Fibroblast of lung (primary cell): ENCODE results near the gene ALAS1. TPM values are rescaled to one million over a fixed set of nuclear protein-coding genes. Genes with fewer than 3 reads are reported as not detected.

Experiments used
- DNase-seq, 2 donors: peaks; one replicate each; pipeline versions ENCODE4 v3.0.0 to v3.0.0-alpha.2; 2010; ENCODE audit warnings: low read depth in 2 of 2
- H2AFZ ChIP-seq: 2 replicates; pipeline ENCODE4 v1.5.1; 2012; ENCODE audit warnings: low read length, control low read depth, inconsistent platforms
- H3K27ac ChIP-seq: 2 replicates; pipeline ENCODE4 v1.5.1; 2011; ENCODE audit warnings: low read length, control low read depth; ENCODE audit not compliant: insufficient read depth
- H3K27me3 ChIP-seq: 2 replicates; pipeline ENCODE4 v1.5.1; 2011; ENCODE audit warnings: mild to moderate bottlenecking, low read length; ENCODE audit not compliant: control insufficient read depth, insufficient read depth
- H3K36me3 ChIP-seq: 2 replicates; pipeline ENCODE4 v1.5.1; 2011; ENCODE audit warnings: low read length; ENCODE audit not compliant: control insufficient read depth, insufficient read depth
- H3K4me1 ChIP-seq: 2 replicates; pipeline ENCODE4 v1.5.1; 2011; ENCODE audit warnings: low read length; ENCODE audit not compliant: control insufficient read depth, insufficient read depth; ENCODE audit errors: extremely low read depth
- H3K4me2 ChIP-seq: 2 replicates; pipeline ENCODE4 v1.5.1; 2011; ENCODE audit warnings: low read length, control low read depth; ENCODE audit not compliant: insufficient read depth; ENCODE audit errors: extremely low read depth
- H3K4me3 ChIP-seq, 4 experiments: fragments of 200-600 bp in 1 of 4; sonication (generic) in 1 of 4; replicated peaks in 1 of 4; 2 replicates each; pipeline ENCODE4 v1.5.1; 2011 to 2016; ENCODE audit warnings: low read length in 4 of 4, low read depth in 3 of 4, mild to moderate bottlenecking in 3 of 4, control low read depth in 2 of 4, inconsistent platforms in 1 of 4, mixed read lengths in 1 of 4; ENCODE audit not compliant: insufficient read depth in 1 of 4; ENCODE audit errors: control extremely low read depth in 1 of 4
- H3K79me2 ChIP-seq: 2 replicates; pipeline ENCODE4 v1.5.1; 2012; ENCODE audit warnings: mild to moderate bottlenecking, low read length, inconsistent platforms; ENCODE audit not compliant: control insufficient read depth, insufficient read depth
- H3K9ac ChIP-seq: 2 replicates; pipeline ENCODE4 v1.5.1; 2011; ENCODE audit warnings: mild to moderate bottlenecking, low read length, control low read depth; ENCODE audit not compliant: insufficient read depth
- H3K9me3 ChIP-seq: 2 replicates; pipeline ENCODE4 v1.5.1; 2012; ENCODE audit warnings: low read depth, low read length; ENCODE audit not compliant: control insufficient read depth, insufficient read depth
- H4K20me1 ChIP-seq: 2 replicates; pipeline ENCODE4 v1.5.1; 2011; ENCODE audit warnings: low read length; ENCODE audit not compliant: control insufficient read depth, insufficient read depth; ENCODE audit errors: extremely low read depth
- EZH2 ChIP-seq: IDR thresholded peaks from 2 replicates; pipeline ENCODE4 v1.5.1; 2012; ENCODE audit warnings: low read length, control low read depth, mild to moderate bottlenecking; ENCODE audit errors: missing control alignments
- polyA plus RNA-seq, 2 donors: library from polyadenylated mRNA; depleted of rRNA in 1 of 2; stranded (reverse) in 1 of 2; unstranded in 1 of 2; fragments of >200 nt; gene quantifications; 2 replicates each; pipeline ENCODE4 v1.2.1, GENCODE V29; 2011 to 2012; ENCODE audit warnings: missing spikeins in 1 of 2
- total RNA-seq: library from RNA; depleted of rRNA; stranded (reverse); fragments of >200 nt; gene quantifications from 2 replicates; pipeline ENCODE4 v1.2.1, GENCODE V29; 2014
- TF ChIP-seq, protein P1 (sequence below), 2 donors: IDR thresholded peaks in 1 of 2; conservative IDR thresholded peaks in 1 of 2; 1 replicate in 1 of 2; 2 replicates in 1 of 2; pipeline ENCODE4 v1.5.1; 2011 to 2012; ENCODE audit warnings: low read length in 2 of 2, control low read depth in 1 of 2, inconsistent platforms in 1 of 2, low read depth in 1 of 2, mild to moderate bottlenecking in 1 of 2

ALAS1 gene
- total and polyA plus RNA-seq, 2 donors (not counting 1 experiment from before 2014, with no cell fraction given): 60.9 to 61.8 TPM

DNA sequence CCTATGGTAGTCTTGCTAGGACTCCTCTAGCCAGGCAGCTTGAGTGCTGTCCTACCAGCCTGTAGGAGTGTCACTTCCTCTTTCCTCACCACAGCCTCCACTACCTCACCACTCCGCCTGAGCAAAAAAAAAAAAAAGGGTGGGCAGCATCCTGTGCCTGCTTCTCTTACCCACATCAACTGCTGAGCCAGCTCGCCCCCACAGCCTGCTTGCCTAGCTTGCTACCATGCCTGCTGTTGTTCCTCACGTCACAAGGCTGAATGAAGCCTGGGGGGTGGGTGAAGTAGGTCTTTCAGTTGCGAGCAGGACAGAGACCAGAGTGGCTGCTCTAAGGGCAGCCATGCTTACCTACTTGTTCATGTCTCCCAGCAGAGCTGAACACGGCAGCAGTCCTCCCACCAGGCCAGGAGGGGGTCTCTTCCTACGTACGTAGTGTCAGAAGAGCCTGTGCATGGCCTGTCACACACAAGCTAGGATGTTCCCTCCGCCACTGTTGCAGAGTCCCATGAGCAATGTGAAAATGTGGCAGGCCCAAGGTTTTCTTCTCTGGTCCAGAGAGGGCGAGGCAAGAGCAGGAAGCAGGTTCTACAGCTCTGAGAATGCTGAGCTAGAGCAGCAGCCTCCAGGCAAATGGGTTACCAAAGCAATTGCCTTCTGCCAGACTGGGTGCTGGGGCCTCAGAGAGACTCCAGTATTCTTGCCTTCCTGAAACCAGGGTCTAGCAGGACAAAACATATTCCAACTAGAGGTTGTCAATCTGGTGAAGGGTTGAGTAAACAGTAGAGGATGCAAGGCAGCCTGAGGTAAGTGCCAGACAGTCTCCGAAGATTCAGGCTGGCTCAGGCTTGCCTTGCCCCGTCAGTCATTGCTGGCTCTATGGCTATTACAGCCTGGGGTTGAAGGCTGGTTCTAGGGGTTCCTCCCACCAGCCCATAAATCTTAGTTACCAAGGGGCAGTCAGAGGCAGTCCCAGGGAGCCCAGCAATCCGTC is 55.6 kb downstream of the ALAS1 start:
- H3K4me3 ChIP-seq: no peak overlapping the region
- peaks cover 32% of the 10 kb centered on the region for H3K36me3 ChIP-seq
- no peak overlapping the region for H2AFZ ChIP-seq
- no peak overlapping the region for H3K9ac ChIP-seq
- TF ChIP-seq EZH2: no peak
- TF ChIP-seq, protein P1, sequence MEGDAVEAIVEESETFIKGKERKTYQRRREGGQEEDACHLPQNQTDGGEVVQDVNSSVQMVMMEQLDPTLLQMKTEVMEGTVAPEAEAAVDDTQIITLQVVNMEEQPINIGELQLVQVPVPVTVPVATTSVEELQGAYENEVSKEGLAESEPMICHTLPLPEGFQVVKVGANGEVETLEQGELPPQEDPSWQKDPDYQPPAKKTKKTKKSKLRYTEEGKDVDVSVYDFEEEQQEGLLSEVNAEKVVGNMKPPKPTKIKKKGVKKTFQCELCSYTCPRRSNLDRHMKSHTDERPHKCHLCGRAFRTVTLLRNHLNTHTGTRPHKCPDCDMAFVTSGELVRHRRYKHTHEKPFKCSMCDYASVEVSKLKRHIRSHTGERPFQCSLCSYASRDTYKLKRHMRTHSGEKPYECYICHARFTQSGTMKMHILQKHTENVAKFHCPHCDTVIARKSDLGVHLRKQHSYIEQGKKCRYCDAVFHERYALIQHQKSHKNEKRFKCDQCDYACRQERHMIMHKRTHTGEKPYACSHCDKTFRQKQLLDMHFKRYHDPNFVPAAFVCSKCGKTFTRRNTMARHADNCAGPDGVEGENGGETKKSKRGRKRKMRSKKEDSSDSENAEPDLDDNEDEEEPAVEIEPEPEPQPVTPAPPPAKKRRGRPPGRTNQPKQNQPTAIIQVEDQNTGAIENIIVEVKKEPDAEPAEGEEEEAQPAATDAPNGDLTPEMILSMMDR (conservative IDR thresholded peaks at IDR 0.05 in 1 of 2, IDR thresholded peaks at IDR 0.05 in 1 of 2; ENCODE audit: low read depth in 1 of 2, low read length in 2 of 2): no peak
- H3K79me2 ChIP-seq: peaks cover 3% of the 10 kb centered on the region
- H3K4me2 ChIP-seq: no peak overlapping the region
- no peaks in the 10 kb centered on the region for H3K9me3 ChIP-seq
- H3K4me1 ChIP-seq: no peaks in the 10 kb centered on the region
- H4K20me1 ChIP-seq: no peaks in the 10 kb centered on the region
- no peak overlapping the region for H3K27ac ChIP-seq
- no peaks in the 10 kb centered on the region for H3K27me3 ChIP-seq
- DNase-seq: peak in 1 of 2 donors; percentile 26

DNA sequence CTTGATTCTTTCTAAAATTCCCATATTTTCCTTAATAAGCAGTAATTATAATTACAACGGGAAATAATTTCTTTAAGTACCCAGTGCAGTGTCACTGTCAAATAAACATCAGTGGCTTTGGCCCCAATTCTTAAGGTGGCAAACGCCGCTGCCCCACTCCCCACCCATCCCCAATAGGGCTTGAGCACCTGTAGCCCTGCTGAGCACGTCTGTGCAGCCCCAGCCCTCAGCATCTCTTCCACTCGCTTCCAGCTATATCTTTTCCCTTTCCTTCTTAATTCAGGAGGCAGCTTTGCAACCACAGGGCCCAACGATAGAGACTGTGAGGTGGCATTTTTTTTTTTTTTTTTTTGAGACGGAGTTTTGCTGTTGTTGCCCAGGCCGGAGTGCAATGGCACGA is 56.6 kb downstream of the ALAS1 start:
- peaks cover 6% of the 10 kb centered on the region for H3K79me2 ChIP-seq
- no peaks in the 10 kb centered on the region for H3K9me3 ChIP-seq
- no peak overlapping the region for H3K9ac ChIP-seq
- no peak overlapping the region for H2AFZ ChIP-seq
- no peak for DNase-seq
- H4K20me1 ChIP-seq: no peaks in the 10 kb centered on the region
- H3K36me3 ChIP-seq: peaks cover 32% of the 10 kb centered on the region
- no peak overlapping the region for H3K4me3 ChIP-seq
- H3K4me2 ChIP-seq: no peak overlapping the region
- no peaks in the 10 kb centered on the region for H3K27me3 ChIP-seq
- no peak overlapping the region for H3K27ac ChIP-seq
- no peaks in the 10 kb centered on the region for H3K4me1 ChIP-seq
- TF ChIP-seq EZH2: no peak
- TF ChIP-seq, protein P1 (conservative IDR thresholded peaks at IDR 0.05 in 1 of 2, IDR thresholded peaks at IDR 0.05 in 1 of 2; ENCODE audit: low read depth in 1 of 2, low read length in 2 of 2): no peak

GRCh38 chr3:52256159-52256558 is 58.2 kb downstream of the ALAS1 start:
- Histone ChIP-seq H3K36me3 (peaks cover 32% of the 10 kb centered on the region), H3K4me1 (no peaks in the 10 kb centered on the region), H3K79me2 (peaks cover 6% of the 10 kb centered on the region), H3K27me3 (no peaks in the 10 kb centered on the region), H3K9me3 (no peaks in the 10 kb centered on the region), H3K9ac (no peak overlapping the region), H3K27ac (no peak overlapping the region), H3K4me2 (no peak overlapping the region), H4K20me1 (no peaks in the 10 kb centered on the region), H3K4me3 (no peak overlapping the region), H2AFZ (no peak overlapping the region)
- TF ChIP-seq, protein P1 (conservative IDR thresholded peaks at IDR 0.05 in 1 of 2, IDR thresholded peaks at IDR 0.05 in 1 of 2; ENCODE audit: low read depth in 1 of 2, low read length in 2 of 2): no peak
- TF ChIP-seq EZH2: no peak
- no peak for DNase-seq
